HTR-8/SVneo (cell line): ENCODE measurements around the gene SLCO3A1.

Source experiments
- DNase-seq: peaks from one replicate; pipeline ENCODE4 v3.0.0; 2011; ENCODE audit warnings: low spot score, mixed read lengths; ENCODE audit not compliant: insufficient read length
- FAIRE-seq: peaks from 2 replicates; lab custom pipeline; 2011; peaks lifted over from hg19 to GRCh38; lab: Jason Lieb, UNC

SLCO3A1 gene

DNA sequence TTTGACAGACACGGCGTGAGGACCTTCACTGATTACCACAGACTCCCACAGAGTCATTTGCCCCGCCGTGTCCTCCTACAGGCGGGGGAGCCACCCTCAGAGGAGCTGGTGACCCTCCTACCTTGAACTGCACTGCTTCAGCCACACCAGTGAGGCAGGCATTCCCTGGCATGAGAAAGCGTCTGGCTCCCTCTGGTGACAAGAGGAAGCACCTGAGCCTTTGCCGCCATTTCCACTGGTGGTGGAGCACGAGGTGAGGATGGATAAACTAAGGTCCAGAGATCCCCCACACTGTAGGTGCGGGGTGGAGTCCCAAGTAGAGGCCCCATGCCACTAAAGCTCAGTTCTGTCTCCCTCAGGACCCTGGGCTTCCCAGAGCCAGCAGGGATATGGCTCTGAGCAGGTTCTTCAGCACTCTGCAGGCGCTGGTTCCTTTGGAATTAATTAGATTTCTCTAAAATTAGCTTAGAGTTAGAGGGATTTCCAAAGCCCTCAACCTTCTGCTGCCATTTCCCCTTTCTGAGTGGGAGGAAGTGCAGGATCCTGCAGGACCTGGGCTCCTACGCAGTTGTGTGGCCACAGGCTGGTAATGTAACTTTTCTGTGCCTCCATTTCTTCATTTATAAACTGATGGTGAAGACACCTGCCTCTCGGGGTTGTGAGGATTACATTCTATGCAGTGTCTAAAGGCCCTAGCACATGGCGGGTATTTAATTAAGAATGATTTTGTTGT, 224.0 kb downstream of the SLCO3A1 start:
- DNase-seq (peak; percentile 56), FAIRE-seq (no peak)

DNA sequence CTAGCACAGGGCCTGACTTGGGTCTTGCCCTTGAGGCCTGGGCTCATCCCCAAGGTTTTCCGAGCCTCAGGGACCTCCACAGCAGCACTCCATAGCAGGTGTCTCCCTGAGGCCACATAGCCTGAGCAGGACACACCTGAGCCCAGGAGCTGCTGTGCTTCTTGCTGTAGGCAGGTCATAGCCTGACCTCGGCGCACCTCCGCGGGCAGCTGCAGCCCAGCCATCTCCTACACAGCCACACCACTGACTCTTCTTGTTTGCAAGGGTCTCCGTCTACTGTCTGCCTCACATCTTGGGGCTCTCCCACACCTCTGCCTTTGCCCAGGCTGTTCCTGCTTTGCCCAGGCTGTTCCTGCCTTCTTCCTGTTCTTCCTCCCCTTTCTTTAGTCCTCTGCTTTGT, 224.8 kb downstream of the SLCO3A1 start:
- FAIRE-seq (no peak), DNase-seq (no peak)

DNA sequence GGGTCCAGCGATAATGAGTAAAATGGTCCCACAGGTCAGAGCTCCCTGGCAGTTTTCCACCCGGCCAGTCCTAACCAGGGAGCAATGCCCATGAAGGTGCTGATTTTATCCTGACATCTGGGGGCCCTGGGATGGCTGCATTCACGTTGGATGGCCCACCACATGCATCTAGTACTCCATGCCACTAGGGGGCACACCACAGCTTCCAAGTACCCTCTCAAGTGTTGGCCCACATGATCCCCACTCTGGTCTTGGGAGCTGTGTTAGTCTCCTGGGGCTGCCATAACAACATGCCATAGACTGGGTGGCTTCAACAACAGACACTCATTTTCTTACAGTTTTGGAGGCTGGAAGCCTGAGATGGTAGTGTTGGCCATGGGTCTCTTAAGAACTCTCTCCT, 225.5 kb downstream of the SLCO3A1 start:
- no peak for DNase-seq
- no peak for FAIRE-seq

DNA sequence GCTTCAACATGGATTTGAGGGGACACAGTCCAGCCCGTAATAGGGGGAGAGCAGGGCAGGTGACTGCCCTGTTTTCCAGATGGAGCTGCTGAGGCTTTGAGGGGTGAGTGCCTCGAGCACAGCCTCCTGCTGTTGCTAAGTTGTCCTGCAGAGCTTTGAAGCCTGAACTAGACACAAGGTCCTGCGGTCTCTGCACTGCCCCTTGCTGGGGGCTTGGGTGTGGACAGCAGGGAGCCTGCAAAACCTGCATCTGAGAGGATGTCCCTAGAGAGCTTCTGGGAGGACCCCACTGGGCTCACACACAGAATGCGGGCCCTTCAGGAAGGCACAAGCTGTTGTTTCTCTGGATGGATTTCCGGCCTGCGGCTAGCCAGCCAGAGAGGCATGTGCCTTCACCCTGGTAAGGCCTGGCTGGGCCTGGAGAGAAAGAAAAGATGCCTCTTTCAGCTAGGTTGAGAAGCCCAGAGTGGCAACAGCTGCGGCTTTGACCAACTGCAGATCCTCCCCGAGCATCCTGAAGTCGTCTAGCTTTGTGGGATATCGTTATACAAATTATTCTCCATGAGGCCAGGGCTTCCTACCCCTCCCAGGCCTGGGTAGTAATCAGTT, 226.2 kb downstream of the SLCO3A1 start:
- FAIRE-seq (no peak), DNase-seq (no peak)

DNA sequence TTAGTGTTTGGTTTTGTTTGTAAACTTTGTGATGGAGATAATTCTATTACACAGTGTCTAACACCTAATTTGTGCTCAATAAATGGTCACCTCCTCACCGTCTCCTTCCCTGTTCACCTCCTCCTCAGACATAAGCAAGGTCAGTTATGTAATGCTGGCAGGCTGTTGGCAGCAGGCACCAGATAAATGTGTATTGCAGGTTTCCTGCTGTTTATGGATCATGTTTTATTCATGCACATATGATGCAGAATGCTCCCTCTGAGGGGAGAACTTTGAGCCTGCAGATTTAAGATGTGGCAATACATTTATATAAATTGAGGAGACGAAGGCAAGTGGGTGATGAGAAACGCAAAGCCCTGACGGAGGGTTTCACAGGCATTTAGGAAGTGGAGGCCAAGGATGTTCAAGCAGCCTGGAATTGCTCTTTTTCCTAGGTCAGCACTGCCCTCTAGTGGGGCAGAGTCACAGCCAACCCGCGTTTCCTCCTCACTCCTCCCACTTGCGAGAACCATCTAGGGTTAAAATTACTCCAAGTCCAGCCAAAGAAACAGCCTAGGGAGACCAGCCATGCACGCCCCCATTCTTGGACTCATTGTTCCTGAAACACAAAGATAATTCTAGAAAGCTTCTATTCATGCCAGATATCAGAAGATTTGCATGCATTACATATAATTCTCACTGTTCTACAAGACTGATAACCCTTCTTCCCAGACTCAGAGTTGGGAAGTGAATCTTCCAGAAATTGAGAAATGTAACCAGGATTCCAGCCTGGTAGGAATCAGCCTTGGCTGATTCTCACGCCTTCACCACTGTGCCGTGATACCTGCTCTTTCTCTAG, 228.7 kb downstream of the SLCO3A1 start:
- no peak for FAIRE-seq

DNA sequence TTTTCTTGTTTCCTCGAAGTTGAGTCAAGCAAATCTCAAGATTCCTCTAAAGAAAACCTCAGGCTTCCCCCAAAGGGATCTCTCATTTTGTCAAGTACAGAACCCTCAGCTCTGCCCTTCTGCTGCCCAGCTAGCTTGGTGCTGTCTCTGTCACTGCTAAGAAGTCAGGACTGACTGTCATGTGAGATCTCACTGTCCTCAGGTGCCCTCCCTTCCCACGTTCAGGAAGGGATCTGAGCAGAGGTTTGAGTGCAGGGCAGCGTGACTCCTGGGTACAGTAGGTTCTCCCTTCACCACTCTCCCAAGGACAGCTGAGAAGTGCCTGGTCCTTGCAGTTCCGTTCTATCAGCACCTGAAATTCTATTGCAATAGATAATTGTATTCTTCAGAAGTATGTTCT, 229.7 kb downstream of the SLCO3A1 start:
- no peak for FAIRE-seq
- DNase-seq, result no peak

More for the DNA sequence above, 228.7 kb downstream of the SLCO3A1 start:
- peak; percentile 41 for DNase-seq

DNA sequence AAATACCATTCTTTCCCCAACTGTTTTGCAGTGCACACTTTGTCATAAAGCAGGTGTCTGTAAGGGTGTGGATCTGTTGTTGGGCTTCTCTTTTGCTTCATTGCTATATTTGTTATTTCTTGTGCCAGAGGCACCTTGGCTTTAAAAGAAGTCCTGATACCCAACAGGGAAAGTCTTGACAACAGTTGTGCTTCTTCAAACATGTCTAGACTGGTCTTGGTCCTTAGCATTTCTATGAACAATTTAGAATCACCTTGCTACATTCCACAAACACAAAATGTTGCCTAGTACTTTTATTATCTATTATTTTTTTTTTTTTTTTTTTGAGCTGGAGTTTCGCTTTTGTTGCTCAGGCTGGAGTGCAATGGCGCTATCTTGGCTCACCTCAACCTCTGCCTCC, 233.7 kb downstream of the SLCO3A1 start:
- no peak for DNase-seq
- no peak for FAIRE-seq

DNA sequence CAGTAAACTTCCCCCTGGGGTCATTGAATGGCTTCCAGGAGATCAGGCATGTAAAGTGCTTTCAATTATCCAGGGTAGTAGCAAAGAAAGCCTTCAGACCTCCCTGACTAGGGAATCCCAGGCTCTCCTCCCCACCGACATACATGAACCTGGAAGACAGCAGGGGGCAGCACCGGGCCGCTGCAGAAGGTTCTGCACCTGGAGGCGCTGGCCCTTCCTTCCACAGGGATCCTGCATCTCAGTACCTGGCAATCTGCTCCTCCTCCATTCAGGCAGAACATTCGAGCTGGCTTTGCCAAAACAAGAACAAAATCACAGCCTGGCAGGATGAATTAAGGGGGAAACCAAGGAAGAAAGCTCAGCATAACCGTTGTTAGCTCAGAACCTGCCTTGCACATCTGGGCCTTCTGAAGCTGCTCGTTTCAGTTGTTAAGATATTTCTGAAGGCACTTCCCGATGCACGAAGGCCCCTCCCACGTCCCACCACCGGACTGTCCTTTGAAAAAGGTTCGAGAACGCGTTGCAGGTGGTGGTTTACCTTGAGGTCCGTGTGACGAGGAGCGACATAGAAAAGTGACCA, 237.7 kb downstream of the SLCO3A1 start:
- no peak for FAIRE-seq
- peak; percentile 10 for DNase-seq

DNA sequence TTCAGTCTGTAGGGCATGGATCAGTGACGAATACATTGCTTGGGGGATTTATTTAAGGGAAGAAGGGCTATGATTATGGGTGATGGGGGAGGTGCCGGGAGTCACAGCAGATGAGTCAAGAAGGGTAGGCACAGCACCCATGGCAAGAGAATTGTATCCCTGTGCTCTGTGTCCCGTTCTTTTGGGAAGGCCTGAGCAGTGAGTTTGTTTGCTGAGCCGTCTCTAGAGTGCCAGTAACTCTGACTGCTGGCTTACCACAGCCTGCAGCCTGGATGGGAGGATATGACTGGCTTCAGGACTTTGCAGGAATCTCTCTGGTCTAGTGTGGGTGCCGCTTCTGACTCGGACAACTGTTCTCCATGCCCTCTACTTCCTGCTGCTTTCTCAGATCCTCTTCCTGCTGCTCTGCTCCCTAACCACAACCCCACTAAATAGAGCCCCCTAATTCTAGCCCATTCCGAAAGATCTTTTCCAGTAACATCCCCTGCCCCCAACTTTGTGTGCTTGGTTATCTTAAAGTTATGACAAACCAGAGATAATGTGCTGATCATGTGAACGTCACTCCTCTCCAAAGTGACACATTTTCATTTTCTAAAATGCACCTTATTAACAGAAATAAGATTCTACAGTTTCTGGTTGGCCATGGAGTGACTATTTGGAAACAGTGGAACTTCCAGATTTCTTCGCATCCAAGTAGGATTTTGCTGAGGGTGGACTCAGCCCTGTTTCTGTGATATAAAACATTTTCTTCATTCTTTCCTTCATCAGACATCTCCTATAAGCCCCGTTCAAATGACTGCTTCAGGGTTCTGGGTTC, 239.0 kb downstream of the SLCO3A1 start:
- FAIRE-seq, result no peak
- no peak for DNase-seq

DNA sequence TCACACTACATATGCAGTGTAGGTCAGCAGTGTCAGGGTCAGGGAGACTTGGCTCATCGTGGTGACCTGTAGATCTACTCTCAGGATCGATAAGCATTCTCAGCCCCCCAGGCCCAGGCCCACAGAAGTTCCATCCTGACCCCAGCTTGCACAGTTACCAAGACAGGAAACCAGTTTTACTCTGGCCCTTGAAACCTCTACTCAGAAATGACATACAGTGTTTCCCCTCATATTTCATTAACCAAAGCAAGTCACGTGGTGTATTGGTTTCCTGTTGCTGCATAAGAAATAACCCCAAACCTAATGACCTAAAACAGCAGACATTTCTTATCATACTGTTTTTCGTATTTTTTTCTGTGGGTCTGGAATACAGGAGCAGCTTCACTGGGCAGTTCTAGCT, 242.2 kb downstream of the SLCO3A1 start:
- DNase-seq, result no peak
- no peak for FAIRE-seq

DNA sequence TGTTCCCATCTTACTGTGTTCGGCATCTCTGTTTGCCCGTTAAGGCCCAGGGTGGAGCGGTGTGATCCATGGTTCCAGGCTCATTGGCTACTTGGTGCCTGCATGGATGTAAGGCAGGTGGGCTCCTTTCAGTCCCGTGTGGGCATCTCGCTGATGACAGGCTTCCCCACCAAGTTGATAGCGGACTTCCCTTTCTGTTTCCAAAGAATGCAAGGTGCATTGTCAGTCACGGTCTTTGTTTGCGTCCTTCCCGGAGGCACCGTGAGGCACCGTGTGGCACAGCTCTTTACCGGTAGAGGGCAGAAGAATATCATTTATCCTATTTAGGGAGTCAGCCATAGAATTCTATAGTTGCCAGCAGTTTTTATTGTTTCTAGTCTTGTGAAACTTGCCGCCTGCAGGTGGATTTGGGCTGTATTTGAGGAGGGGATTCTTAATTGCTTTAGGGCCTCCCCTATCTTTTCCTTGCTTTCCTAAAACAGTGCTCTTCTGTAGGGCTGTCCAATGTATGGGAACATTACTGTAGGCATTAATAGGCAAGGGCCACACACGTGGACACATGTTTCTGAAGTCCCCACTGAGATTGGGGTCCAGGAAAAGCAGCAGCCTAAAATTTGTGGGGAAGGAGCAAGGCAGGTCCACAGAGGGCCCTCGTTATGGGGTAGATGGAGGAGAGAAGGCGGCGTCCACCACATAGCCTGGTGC, 244.1 kb downstream of the SLCO3A1 start:
- FAIRE-seq (no peak), DNase-seq (peak; percentile 29)

DNA sequence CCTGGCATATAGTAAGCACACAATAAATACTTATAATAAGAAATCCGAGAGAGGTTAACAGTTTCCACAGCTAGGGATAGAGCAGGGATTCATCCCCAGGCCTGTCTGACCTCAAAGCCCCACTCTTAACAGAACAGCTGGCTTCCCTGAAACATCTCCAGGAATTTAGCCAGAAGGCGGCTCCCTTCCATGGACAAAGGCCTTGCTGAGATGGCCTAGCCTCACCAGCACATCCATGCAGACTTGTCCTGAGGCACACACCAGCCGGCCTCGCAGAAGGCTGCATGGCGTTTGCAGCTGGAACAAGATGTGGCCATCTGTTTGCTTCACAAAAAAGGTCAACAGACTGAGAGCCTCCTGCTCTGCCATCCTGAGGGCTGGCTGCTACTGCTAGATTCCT, 245.4 kb downstream of the SLCO3A1 start:
- FAIRE-seq, result no peak
- no peak for DNase-seq

DNA sequence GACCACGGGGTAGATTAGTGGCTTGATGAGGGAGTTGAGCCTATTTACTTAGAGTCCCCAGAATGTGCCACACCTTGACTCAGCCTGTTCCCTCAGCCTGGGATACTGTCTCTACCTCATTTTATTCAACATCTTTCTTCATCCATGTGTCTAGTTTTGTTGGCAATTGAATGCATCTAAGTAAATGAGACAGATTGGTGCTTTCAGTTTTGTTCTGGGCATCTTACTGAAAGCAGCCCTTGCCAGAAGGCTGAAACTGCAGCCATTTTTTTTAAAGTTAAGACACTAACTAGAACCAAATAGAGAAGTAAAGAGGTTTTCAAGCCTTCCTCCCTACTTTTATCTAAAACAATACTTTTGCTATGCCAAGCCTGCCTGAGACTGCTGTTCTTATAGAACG, 246.8 kb downstream of the SLCO3A1 start:
- FAIRE-seq, result no peak
- DNase-seq, result no peak

DNA sequence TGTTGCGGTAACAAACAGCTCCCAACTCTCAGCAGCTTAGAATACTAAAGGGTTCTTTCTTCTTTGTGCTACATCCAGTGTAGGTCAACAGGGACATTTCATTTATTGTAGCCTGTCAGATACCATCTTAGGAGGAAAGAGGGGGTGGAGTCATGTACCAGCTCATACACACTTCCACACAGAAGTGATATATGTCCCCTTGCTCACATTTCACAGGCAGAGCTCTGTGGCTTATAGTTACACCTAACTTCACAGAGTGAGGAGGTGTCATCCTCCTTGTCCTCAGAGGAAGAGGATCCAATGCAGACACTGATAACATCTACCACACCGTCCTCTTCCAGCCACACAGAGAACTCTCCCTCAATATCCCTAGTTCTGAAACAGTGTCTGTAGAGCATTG, 247.2 kb downstream of the SLCO3A1 start:
- FAIRE-seq, result no peak

DNA sequence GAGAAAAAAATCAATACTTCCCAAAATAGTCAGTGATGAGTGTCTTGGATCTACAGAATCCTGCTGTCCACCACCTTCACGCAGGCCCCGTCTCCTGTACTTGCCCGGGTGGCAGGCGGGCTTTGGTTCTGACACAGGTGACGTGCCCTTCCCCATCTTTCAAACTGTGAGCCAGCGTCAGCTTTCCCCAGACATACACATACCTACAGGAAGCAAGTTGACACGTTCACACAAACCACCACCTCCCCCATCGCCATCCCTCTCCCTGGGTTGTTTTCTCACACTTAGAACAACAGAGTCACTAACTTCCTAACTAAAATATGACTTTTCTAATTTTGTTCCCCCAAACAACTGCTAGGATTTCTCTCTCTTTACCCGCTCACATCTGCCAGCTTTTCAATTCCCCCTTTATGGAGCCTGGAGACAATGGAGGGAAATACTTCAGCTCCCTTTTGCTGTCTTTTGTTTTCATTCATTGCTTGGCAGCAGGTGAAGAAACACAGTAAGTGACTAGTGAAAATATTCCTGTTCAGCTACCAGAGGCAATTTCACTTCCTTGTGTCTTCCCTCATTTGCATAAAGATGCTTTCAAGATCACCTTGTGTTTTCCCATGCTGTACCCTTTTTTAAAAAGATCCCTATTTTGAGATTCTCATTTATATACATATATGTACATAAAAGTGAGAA, 248.3 kb downstream of the SLCO3A1 start:
- no peak for FAIRE-seq
- no peak for DNase-seq

More for the DNA sequence above, 247.2 kb downstream of the SLCO3A1 start:
- no peak for DNase-seq

DNA sequence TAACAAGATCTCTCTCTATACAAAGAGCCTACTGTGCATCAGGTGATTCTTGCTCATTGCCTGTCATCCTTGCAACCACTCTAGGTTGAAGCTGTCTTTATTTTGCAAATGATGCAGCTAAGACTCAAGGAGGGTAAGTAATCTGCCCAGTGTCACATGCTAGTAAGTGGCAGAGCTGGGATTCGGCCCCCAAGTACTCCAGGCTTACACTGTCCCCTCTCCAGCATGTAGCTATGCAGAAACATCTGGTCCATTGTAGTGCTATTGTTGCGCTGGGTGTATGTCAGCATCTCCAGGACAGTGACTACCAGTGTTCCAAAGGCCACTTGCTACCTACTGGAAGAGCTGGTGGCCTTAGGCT, 248.9 kb downstream of the SLCO3A1 start:
- DNase-seq, result no peak

DNA sequence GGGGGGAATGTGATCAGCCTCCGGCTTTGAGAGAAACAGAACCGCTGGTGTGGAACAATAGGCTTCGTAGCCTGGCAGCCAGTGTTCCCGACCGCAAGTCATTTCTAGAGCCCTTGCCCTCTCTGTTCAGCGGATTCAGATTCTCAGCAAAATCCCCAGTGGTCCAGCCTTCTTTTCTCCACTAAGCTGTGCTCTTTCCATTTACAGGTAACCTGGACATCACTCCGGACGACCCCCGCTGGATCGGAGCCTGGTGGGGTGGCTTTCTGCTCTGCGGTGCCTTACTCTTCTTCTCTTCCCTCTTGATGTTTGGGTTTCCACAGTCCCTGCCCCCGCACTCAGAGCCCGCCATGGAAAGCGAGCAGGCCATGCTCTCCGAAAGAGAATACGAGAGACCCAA, 250.6 kb downstream of the SLCO3A1 start:
- no peak for FAIRE-seq
- DNase-seq, result no peak

More for the DNA sequence above, 248.9 kb downstream of the SLCO3A1 start:
- no peak for FAIRE-seq

DNA sequence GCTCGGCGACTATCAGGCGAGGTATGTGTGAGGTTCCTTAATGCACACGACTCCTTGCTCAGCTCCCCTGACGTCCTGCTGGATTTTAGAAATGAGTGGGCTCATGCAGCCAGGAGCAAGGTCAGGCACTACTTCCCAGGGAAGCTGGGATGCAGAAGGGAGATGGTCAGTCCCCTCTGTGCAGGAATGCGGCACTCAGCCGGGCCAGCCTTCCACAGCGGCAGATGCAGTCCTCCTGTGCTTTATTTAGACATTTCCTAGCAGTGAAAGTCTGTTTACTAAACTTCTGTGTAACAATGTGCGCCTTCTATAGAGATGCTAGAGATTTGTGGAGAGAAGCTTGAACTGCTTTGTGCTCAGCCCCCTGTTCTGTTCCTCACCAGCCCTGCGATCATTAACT, 252.1 kb downstream of the SLCO3A1 start:
- no peak for DNase-seq
- no peak for FAIRE-seq

DNA sequence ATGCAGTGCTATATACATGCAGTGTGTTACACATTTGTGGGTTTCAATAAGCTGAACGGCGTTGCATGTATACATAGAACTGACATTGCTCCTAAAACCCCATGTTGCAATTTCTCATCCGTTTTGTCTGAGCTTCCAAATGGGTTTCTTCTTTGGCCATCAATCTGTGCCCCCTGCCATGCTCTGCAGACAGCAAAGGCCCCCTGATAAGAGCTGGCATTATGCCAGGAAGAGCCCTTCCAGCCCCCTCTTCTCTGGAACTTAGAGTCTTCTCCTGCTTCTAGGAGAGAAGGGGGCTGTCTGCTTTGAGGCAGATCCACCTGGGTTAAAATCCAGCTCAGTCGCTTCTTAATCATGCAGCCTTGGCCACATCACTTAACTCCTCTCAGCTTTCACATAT, 254.0 kb downstream of the SLCO3A1 start:
- DNase-seq (no peak), FAIRE-seq (no peak)
